ENCODE results near the gene CDH4.

The CDH4 gene

GRCh38 chr20:61965606-61966491 lies 713.8 kb downstream of the CDH4 start:
- H3K27ac ChIP-seq, result no peak overlapping the region
- no peaks in the 10 kb centered on the region for H3K4me1 ChIP-seq (ENCODE audit: control insufficient read depth in 1 of 2, insufficient read depth in 1 of 2, low read depth in 1 of 2, low read length in 1 of 2)
- no peak for TF ChIP-seq CTCF (IDR thresholded peaks at IDR 0.05)
- H3K27me3 ChIP-seq, result peaks cover 43% of the 10 kb centered on the region
- no peaks in the 10 kb centered on the region for H3K36me3 ChIP-seq
- no peaks in the 10 kb centered on the region for H3K9me3 ChIP-seq
- H3K4me3 ChIP-seq (ENCODE audit: low read depth in 1 of 2, low read length in 1 of 2), result no peak overlapping the region

DNA sequence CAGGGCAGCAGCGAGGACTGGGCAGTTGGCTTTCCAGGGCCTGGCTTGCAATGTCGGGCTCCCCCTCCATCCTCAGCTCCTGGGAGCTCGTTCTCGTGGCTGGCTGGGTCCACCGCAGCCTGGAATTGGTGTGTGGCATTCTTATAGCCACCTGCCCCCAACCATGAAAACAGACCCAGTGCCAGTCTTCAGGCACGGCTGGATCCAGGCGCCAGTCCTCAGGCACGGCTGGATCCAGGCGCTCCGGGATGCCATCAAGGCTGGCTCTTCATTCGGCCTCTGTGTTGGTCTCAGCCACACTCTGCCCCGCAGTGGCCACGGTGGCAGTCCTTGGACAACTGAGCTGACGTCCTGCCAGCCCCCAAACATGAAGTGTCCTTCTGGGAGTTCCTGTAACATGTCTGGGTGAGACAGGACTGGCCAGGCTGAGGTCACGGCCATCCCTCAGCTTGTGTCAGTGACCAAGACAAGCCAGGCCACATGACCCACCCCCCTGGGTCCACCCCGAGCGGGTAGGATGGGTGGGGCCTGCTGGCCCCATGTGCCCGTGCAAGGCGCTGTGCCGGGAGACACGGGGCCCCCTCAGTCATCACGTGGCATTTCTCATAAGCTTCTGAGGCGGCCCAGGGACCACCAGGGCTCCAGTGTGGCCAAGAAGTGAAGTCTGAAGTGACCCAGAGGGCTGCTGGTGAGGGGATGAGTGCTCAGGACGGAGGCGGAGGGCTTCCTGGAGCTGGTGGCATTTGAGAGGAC lies 714.6 kb downstream of the CDH4 start:
- no peak for TF ChIP-seq CTCF (IDR thresholded peaks at IDR 0.05)

DNA sequence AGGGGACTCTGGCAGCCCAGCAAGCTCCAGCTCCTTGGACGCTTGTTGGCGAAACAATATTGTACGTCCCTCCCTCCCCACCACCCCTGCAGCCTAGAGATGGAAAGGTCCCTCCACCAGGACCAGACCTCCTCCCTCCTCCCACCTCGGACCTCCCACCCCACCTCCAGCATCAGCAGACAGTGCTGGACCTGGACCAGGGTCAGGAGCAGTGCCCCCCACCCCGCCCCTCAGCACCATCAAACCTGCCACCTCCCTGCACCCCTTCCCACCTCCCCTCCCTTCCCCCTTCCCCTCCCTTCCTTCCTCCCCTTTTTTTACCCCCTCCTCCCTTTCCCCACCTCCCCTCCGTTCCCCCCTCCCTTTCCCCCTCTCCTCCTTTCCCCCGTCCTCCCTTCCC lies 715.2 kb downstream of the CDH4 start:
- H3K4me1 ChIP-seq (ENCODE audit: control insufficient read depth in 1 of 2, insufficient read depth in 1 of 2, low read depth in 1 of 2, low read length in 1 of 2), result no peaks in the 10 kb centered on the region
- H3K4me3 ChIP-seq (ENCODE audit: low read depth in 1 of 2, low read length in 1 of 2), result no peak overlapping the region
- no peaks in the 10 kb centered on the region for H3K9me3 ChIP-seq
- no peaks in the 10 kb centered on the region for H3K36me3 ChIP-seq
- TF ChIP-seq CTCF (IDR thresholded peaks at IDR 0.05), result no peak
- no peak overlapping the region for H3K27ac ChIP-seq
- peaks cover 43% of the 10 kb centered on the region for H3K27me3 ChIP-seq

More for the DNA sequence above, 714.6 kb downstream of the CDH4 start:
- H3K27ac ChIP-seq, result no peak overlapping the region
- peaks cover 43% of the 10 kb centered on the region for H3K27me3 ChIP-seq
- no peaks in the 10 kb centered on the region for H3K4me1 ChIP-seq (ENCODE audit: control insufficient read depth in 1 of 2, insufficient read depth in 1 of 2, low read depth in 1 of 2, low read length in 1 of 2)
- H3K9me3 ChIP-seq, result no peaks in the 10 kb centered on the region
- H3K36me3 ChIP-seq, result no peaks in the 10 kb centered on the region
- no peak overlapping the region for H3K4me3 ChIP-seq (ENCODE audit: low read depth in 1 of 2, low read length in 1 of 2)

DNA sequence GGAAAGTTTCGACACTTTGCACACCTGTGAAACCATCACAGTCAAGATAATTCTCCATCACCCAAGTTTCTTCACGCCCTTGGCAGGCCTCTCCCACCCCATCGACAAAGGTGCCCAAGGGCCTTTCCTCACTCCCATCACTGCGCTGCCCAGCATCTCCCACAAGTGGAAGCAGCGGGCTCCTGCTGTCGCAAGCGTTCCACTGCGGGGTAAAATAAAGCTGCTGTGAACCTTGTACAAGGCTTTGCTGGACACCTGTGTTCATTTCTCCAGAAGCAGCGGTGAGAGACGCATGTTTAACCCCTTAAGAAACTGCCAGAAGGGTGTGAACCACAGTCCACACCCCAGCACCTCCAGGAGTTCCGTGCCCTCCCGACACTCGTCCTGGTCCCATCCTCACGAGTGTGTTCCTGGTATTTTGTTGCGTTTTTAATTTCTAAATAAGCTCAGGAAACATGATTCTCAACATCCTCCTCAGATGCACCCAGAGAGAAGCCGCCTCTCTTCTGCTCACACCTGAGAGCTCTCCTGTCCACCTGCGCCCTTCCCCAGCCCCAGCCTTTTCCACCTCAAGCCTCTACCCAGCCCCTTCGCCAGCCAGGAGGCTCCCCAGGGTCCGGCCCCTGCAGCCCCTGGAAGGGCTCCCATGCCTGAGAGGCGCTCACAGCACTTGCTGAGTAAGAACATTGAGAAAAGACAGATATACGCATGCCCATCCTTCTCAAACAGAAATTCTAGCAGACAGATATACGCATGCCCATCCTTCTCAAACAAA lies 716.2 kb downstream of the CDH4 start:
- H3K27ac ChIP-seq, result no peak overlapping the region
- H3K27me3 ChIP-seq, result peaks cover 42% of the 10 kb centered on the region
- no peak for TF ChIP-seq CTCF (IDR thresholded peaks at IDR 0.05)
- peaks cover 5% of the 10 kb centered on the region for H3K36me3 ChIP-seq
- H3K9me3 ChIP-seq, result no peaks in the 10 kb centered on the region
- H3K4me1 ChIP-seq (ENCODE audit: control insufficient read depth in 1 of 2, insufficient read depth in 1 of 2, low read depth in 1 of 2, low read length in 1 of 2), result no peaks in the 10 kb centered on the region
- no peak overlapping the region for H3K4me3 ChIP-seq (ENCODE audit: low read depth in 1 of 2, low read length in 1 of 2)

DNA sequence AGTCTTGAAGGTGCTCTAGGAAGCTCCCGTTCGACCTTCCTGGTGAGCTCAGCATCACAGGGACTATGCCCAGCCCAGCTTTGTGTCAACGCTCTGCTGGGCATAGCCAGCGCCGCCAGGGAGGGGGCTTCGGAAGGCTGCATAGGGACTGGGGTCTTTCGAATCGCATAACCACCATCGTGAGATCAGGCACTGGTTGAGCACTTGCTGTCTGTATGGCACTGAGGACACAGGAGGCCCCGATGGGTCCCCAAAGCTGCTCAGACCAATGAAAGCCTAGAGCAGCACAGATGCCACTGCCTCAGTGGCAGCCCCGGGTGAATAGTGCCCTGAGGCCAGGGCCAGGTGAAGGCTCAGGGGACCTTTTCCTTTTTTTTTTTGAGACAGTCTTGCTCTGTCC lies 716.9 kb downstream of the CDH4 start:
- no peaks in the 10 kb centered on the region for H3K4me1 ChIP-seq (ENCODE audit: control insufficient read depth in 1 of 2, insufficient read depth in 1 of 2, low read depth in 1 of 2, low read length in 1 of 2)
- H3K4me3 ChIP-seq (ENCODE audit: low read depth in 1 of 2, low read length in 1 of 2), result no peak overlapping the region
- H3K36me3 ChIP-seq, result peaks cover 12% of the 10 kb centered on the region
- H3K27ac ChIP-seq, result no peak overlapping the region
- no peaks in the 10 kb centered on the region for H3K9me3 ChIP-seq
- TF ChIP-seq CTCF (IDR thresholded peaks at IDR 0.05), result no peak
- H3K27me3 ChIP-seq, result peaks cover 35% of the 10 kb centered on the region
